Right lung (tissue), 5 donors: ENCODE results near the gene ARHGAP25. TPM values are rescaled to one million over a fixed set of nuclear protein-coding genes. Genes with fewer than 3 reads are reported as not detected.
A peak's percentile ranks its signal among the peaks of the same experiment; 100 is the strongest.

Experiments
- DNase-seq, 2 donors: peaks; one replicate each; pipeline ENCODE4 v3.0.0-alpha.2; 2013
- polyA plus RNA-seq, 5 donors: library from polyadenylated mRNA; unstranded; fragments of 120-200 nt; gene quantifications; one replicate each; pipeline versions ENCODE4 v1.2.1 to v1.2.3, GENCODE V29; 2013; ENCODE audit warnings: inconsistent platforms in 1 of 5, low replicate concordance in 1 of 5; ENCODE audit not compliant: insufficient read length in 5 of 5, insufficient read depth in 1 of 5

ARHGAP25 gene
- polyA plus RNA-seq, 5 donors: 6.1 to 8.9 (median 6.9) TPM

DNA sequence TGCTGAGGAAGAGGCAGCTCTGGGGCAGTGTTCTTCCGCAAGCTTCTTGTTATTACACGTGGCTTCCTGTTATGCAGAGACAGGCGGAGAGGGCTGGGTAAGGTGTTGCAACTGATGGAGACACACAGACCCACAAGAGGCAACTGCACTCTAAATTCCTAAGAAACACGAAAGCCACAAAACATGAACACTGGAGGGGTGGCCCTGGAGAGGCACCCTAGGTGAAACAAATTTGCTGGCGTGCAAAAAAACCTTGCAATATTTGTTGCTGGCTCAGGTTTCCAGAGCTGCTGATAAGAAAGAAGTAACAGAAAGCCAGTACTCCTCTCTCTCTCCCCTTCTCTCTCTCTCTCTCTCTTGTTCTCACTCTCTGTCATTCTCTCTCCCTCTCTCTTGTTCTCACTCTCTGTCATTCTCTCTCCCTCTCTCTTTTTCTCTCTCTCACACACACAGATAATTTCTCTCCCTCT lies 31.8 kb downstream of the ARHGAP25 start:
- no peak for DNase-seq

DNA sequence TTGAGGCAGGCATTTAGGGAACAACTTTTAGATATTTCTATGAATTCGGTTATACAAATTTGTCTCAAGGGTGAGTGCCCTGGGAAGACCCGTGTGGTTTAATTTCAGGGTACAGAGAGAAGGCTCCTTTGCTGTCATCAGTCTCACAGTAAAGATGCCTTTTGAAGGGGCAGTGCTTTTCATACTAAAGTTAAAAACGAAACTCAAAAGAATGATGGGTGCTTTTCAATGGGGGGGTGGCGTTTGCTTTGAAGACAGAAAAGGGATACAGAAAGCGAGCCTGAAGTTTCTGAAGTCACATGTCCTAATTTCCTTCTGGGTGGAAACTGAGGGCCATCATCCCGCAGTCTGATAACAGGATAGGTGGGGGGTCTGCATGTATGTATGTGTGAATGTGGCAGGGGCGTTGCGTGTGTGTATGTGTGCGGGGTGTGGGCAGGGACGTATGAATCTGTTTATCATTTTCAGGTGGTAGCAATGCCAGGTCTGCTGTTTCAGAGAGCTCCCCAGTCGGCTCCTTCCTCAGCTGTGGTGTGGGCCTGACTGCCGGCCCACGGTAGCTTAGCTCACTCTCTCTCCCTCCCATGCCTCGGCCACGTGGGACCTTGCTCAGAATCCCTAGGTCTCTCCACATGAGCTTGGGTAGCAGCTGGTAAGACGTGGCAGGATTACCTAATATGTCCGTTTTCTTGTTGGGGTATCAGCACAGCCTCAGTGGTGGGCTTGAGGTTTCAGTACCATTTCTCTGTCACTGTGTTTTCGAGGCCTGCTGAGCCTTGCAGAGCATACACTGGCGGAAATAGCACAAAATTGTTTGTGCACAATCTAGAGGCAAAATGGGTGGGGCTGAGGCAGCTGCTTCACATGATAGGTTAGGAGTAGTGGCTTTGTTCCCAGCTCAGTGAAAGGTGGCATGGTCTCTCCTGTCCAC lies 32.7 kb downstream of the ARHGAP25 start:
- no peak for DNase-seq

DNA sequence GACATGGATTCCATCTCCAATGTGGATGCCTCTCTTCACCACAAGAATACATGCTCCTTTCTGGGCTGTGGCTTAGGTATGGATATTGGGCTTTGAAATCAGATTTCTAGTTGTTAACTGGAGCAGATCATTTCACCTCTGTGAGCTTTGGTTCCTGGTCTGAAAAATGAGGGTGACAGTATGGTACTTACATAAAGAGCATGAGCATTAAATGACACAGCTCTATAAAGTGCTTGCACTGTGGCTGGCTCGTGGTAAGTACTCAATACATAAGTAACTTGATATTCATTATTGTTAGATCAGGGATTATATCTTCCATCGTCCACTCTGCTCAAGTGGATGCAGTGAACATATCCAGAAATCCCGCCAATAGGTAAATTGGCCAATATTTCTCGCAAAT lies 33.4 kb downstream of the ARHGAP25 start:
- DNase-seq: no peak

DNA sequence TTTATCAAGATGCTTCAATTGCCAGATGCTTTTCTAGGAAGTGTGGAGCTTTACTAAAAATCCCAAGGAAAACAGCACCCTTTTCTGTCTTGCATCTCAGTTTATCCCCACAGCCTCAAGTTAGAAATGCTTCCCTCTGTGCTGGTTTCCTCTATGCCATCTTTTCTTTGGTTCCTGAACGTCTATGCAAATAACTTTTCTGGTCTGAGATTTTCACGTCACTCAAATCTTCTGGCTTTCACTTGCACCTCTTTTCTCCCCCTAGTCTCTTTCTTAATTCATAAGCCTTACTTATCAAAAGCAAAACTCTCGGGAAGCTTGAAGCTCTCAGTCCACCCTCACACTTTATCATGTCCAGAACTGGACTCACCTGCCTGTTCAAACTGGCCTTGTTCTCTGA lies 33.9 kb downstream of the ARHGAP25 start:
- DNase-seq: no peak

DNA sequence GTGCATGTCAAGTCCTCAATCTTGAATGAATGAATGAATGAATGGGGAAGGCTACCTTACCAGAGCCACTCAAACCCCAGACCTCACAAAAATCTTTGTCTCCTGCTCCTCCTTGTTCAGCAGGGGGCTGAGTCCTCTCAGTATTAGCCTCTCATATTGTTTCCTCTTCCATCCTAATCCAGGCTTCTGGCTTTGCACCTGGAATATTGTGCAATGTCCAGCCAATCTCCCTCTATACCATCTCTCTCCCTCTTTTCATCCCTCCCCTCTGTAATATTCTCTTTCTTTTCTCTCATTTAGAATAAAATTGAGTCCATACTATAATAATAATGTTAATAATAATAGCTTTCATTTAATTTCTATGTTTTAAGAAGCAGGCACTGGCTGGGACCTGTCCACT lies 34.3 kb downstream of the ARHGAP25 start:
- DNase-seq: no peak

DNA sequence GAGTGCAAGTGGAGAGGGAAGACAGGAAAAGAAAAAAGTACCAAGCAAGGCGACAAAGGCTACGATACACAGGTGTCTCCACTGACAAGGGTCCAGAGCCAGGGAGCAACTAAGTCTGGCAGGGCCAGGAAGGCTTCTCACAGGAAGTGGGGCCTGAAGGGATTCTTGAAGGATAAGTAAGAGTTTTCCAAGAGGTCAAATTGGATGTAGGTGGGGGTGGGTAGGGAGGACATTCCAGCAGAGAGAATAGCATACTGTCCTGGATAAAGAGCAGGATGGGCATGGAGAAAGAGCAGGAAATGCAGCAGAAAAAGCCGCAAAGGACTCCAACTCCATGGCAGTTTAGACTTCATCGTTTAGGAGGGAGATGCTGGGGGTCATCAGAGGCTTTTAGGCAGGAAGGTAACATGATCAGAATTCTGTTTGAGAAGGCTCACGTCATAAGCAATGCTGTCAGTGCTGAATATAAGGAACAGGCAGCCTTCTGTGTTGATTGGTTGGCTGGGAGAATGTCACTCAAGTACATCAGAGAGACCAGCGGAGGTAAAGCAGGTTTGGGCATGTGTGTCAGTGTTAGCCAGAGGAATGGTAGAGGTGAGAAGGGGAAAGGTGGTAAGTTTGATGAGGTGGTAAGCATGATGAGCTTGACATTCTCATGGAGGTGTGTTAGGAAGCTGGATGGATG lies 35.1 kb downstream of the ARHGAP25 start:
- DNase-seq: no peak

DNA sequence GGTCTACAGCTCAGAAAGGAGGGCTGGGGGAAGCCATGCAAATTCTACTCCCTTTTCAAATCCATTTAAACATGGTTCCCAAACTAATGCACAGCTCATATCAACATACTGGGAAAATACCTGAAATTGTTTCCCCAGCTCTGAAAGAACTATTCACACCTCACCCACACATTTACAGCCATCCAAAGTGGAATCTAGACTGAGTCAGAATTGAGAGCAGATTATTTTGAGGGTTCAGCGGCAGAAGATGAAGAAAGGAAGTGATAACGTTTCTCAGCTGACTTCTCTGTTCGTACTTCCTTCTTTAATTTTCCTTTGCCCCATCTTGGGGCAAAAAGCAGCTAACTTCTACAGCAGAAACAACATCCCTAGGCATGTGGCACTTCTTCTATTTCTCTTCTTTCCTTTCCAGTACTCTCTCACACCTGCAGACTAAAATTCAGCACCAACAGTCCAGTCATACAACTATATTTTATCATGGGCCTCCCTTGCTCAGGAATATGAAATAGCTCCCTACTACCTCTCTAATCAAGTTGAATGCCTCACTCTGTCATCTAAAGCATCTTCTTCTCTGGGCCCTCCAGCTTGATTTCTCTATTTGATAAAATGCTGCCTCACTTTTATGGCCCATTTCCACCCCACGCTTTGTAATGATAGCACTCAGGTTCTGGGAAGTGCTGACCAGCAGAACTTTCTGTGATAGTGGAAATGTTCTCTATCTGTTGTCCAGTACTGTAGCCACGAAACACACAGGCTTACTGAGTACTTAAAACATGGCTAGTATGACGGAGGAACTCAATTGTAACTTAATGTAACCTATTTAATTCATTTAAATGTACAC lies 35.9 kb downstream of the ARHGAP25 start:
- DNase-seq: no peak

DNA sequence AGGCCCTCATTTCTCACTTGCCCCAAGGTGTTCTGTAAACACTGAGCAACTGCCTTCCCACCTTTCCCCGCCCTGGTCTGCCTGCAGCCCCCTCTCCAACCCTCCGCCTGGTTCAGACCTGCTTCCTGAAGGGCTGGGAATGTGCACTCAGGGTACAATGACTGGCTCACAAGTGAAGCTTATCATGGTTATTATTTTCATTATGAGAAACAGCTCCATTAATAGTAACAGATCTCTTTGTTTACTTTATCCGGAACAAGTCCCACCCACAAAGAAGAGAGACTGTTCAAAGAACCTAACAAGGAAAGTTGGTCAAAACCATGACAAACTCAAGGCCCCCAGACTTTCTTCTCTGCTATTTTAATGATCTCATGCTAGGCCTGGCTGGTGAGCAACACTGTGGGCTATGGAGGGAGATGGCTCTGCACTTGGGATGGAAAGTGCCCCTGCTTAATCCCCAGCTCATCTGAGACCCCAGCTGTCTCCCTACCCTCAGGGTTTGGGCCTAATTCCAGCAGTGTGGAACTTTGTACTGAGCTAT lies 36.7 kb downstream of the ARHGAP25 start:
- DNase-seq: no peak

DNA sequence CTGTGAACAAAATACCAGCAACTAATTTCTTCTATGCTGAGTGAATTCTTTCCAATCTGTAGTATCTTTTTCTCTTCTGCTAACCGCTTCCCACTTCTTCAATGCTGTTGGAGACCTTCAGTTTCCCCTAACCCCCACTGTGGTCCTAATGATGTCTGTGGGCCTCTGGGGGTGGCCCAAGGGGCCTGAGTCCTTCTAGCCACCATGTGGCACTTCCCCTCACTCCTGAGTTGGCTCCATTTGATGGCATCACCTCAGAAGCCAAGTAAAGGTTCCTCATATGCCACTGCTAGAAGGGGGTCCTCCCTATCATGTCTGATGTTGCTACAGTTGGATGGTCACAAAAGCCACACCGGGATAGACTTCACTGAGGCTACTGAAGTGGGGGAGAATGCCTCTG lies 37.5 kb downstream of the ARHGAP25 start:
- DNase-seq: no peak

DNA sequence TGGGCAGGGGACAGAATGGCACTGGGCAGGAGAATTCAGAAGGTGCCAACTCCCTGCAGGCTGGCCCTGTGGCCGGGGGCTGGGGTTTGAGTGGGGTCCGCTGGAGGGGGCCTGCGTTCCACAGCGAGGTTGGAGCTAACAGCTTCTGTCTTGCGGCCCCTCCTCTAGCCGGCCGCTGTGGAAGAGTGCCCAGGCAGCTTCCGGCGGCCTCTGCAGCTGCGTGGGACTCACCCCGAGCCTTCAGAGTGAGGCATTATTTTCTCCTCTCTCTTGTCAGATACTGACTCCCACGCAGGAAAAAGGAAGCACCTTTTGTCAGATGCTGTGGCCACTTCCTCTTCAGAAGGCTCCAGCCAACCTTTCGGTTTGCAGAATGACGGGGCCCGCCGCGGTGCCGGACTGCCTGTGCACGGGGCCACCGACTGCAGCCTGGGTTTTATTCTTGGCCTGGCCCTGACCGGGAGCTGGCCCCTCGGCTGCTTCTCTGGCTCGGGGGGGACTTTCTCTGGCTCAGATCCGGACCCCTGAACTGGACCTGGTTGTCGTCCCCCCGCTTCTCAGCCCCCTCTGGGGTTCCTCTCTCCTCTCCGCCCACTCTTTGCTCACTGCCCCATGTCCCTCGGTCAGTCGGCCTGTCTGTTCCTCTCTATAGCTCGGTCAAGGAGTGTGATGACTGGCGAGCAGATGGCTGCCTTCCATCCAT lies 40.1 kb downstream of the ARHGAP25 start:
- DNase-seq: peak; percentile 37 to 46

DNA sequence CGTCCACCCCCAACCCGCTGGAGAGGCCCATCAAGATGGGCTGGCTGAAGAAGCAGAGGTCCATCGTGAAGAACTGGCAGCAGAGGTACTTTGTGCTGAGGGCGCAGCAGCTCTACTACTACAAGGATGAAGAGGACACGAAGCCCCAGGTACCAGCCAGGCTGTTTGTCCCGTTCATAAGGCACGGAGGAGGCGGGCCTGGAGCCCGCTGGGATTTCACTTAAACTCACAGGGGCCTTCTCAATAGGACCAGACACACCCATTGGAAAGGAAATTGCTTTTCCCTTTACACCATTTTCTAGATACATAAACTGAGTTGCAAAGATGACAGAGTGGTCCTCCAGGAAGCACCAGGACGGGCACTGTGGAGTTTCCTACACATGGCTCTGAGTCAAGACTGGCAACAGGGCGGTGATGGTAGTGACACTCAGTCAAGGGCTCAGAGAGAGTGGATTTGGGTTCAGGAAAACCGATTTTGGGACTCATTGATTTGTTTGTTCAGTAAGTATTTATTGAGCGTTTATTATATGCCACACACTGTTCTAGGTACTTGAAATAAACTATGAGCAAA lies 40.7 kb downstream of the ARHGAP25 start:
- no peak for DNase-seq

DNA sequence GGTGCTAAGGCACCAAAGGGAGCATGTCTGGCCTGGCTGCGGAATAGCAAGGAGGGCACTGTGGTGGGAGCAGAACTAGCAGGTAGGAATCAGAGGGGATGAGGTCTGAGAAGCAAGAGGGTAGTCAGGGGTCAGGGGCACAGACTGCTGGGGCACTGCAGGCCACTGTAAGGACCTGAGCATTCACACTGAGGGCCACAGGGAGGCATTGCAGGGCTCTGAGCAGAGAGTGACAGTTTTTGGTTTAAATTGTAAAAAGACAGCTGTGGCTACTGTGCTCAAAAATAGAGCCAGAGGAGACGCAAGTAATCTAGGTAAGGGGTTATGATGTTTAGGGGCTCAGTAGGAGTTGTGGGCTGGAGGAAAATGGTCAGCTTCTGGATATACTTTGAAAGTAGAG lies 41.5 kb downstream of the ARHGAP25 start:
- DNase-seq: no peak

DNA sequence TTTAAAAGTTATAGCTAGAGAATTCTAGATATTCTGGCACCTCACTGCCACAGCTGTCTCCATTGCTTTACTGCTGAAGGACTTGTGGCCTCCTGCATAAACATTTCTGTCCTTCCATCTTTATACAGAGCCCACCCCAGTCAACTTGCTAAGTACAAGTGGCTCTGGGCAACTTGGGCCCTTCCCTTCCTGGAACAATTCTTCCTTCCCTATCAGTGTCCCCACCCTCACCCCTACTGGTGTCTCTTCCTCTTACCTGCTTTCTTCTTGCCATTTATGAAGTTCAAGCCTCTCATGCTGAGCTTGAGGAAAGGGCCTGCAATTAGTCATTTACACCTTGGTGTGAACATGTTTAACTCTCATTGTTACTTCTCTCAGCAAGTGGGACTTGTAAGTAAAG lies 45.0 kb downstream of the ARHGAP25 start:
- DNase-seq: no peak

DNA sequence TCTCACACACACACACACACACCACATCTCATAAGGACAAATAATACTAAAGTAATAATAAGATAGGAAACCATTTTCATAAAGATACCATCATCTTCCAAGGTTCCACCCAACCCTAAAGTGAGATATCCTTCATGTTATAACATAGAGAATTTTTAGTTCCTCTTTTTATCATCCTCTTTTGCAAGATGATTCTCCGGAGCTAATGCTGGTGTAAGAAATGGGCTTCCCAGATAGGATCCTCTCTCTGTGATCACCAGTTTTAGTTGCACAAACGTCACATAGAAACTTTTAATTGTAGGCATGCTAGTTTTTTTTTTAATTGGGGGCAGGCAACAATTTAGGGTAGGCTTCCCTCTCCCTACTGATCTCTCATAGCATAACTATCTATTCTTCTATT lies 49.6 kb downstream of the ARHGAP25 start:
- no peak for DNase-seq

DNA sequence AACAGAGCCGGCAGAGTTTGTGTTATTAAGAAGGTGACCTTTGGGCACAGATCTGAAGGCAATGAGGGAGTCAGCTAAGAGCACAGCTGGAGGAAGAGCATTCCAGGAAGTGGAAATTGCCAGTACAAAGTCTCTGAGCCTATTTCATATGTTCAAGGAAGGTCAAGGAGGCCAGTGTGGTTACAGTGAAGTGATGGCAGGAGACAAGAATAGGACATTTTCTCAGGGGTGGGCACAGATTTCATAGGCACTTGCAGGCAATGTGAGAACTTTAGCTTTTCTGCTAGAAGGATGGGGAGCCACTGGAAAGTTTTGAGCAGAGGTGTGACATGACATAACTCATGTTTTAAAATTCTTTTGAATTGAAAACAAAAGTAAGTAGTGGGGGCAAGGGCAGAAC lies 50.3 kb downstream of the ARHGAP25 start:
- DNase-seq: no peak

DNA sequence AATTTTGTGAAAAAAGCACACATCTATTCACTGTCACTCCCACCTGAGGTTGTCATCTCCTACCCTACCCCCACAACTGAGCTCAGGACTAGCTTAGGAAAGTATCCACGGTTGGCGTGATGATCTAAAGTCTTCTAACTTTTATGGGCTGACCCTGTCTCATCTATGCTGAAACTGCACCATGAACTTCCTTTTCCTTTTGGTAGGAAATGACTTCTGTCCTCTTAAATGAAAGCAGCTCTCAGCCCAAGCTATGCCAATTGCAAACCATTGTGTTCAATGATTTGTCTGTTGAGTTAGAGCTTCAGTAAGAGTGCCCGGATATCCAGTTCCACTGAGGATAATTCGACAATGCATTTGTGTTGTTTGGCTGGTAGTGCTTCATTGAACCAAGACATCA lies 52.7 kb downstream of the ARHGAP25 start:
- no peak for DNase-seq

DNA sequence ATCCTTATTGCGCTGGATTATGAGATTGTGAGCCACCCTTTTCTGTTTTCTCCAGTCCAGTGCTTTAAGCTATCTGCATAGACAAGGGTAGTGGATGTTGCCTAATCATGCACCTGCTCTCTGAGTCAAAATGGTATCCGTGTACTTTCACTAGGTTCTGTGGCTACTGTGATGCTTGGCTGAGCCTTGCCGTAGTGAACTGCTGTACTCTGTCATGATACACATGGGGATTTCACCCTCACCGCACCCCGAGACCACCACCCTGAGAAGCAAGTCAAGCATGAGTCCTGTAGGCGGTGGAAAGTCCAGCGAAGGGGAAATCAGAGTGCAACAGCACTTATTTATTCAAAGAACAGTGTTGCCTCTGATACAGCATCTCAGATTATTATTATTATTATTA lies 55.0 kb downstream of the ARHGAP25 start:
- no peak for DNase-seq

DNA sequence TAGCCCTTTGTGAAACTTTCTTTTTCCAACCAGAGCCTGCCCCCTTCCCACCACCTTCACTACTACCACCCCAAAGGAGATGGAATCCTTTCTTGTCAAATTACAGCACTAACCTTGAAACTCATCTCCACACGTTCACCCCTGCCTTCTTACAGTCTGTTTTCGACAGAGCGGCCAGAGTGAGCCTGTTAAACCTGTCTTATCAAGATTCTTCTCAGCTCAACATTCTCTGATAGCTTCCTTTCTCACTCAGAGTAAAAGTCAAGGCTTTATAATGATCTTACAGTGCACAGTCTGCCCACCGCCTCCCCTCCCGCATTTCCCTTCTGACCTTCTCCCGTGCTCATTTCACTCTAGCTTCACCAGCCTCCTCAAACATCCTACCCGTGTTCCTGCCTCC lies 56.0 kb downstream of the ARHGAP25 start:
- no peak for DNase-seq

DNA sequence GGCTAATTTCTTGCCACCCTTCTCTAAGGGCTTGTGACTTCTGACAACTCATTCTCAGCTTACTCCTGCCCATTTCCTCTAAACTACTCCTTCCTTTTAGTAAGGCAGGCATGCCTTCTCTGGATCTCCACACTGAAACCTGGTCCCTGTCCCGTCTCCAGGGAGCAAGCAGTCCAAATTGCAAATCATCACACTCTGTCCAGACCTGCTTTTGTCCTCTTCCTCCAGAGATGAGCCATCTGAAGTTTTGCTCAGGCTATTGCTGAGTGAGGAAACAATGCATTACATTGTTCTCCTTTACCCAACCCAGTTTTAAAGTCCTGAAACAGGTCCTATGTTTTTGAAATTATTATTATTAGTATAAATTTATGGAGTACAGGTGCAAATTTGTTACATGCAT lies 57.3 kb downstream of the ARHGAP25 start:
- DNase-seq: no peak

DNA sequence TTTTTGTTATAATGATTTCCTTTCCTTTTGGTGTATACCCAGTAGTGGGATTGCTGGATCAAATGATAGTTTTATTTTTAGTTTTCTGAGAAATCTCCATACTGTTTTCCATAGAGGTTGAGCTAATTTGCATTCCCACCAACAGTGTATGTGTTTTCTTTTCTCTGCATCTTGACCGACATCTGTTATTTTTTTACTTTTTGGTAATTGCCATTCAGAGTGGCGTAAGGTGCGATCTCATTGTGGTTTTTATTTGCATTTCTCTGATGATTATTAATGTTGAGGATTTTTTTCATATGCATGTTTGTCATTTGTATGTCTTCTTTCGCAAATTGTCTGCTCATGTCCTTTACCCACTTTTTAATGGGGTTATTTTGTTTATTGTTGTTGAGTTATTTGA lies 58.1 kb downstream of the ARHGAP25 start:
- no peak for DNase-seq
